Fibroblast of the conjunctiva (primary cell): ENCODE measurements around the gene RYR2.
"Not testable (repeated sequence)": the region's sequence is repeated elsewhere in the genome, so short reads cannot be mapped to it uniquely, and the experiment has no call there.

Experiments
- DNase-seq: peaks from one replicate; pipeline ENCODE4 v3.0.0-alpha.2; 2010; ENCODE audit warnings: low read depth

The RYR2 gene

GRCh38 chr1:237261198-237261597, 219.2 kb downstream of the RYR2 start:
- DNase-seq: no peak

GRCh38 chr1:237267743-237268142, 225.8 kb downstream of the RYR2 start:
- DNase-seq: no peak

- DNase-seq: no peak
These were observed 228.0 kb downstream of the RYR2 start for GRCh38 chr1:237269938-237270337.

- no peak for DNase-seq
These were observed 228.4 kb downstream of the RYR2 start for GRCh38 chr1:237270353-237270752.

- DNase-seq: not testable (repeated sequence)
These were observed 236.0 kb downstream of the RYR2 start for GRCh38 chr1:237277994-237278393.

- DNase-seq: no peak
These were observed 237.6 kb downstream of the RYR2 start for GRCh38 chr1:237279629-237280028.

GRCh38 chr1:237281481-237281880, 239.5 kb downstream of the RYR2 start:
- no peak for DNase-seq

- no peak for DNase-seq
These were observed 240.3 kb downstream of the RYR2 start for GRCh38 chr1:237282208-237282783.

- DNase-seq: no peak
These were observed 246.0 kb downstream of the RYR2 start for GRCh38 chr1:237287876-237288521.

GRCh38 chr1:237293804-237294203, 251.8 kb downstream of the RYR2 start:
- no peak for DNase-seq

- DNase-seq: no peak
These were observed 254.9 kb downstream of the RYR2 start for GRCh38 chr1:237296861-237297260.

- no peak for DNase-seq
These were observed 258.7 kb downstream of the RYR2 start for GRCh38 chr1:237300642-237301041.

GRCh38 chr1:237303929-237304328, 261.9 kb downstream of the RYR2 start:
- DNase-seq: no peak

GRCh38 chr1:237306726-237307125, 264.7 kb downstream of the RYR2 start:
- DNase-seq: no peak

GRCh38 chr1:237309595-237310118, 267.7 kb downstream of the RYR2 start:
- no peak for DNase-seq

- DNase-seq: no peak
These were observed 274.4 kb downstream of the RYR2 start for GRCh38 chr1:237316352-237316751.

- DNase-seq: no peak
These were observed 276.8 kb downstream of the RYR2 start for GRCh38 chr1:237318748-237319147.

GRCh38 chr1:237320890-237321289, 278.9 kb downstream of the RYR2 start:
- DNase-seq: no peak

GRCh38 chr1:237324226-237324625, 282.2 kb downstream of the RYR2 start:
- no peak for DNase-seq

- DNase-seq: no peak
These were observed 285.1 kb downstream of the RYR2 start for GRCh38 chr1:237327061-237327460.

- DNase-seq: no peak
These were observed 298.9 kb downstream of the RYR2 start for GRCh38 chr1:237340892-237341291.

- DNase-seq: no peak
These were observed 299.4 kb downstream of the RYR2 start for GRCh38 chr1:237341391-237341790.

GRCh38 chr1:237342730-237343129, 300.7 kb downstream of the RYR2 start:
- no peak for DNase-seq

GRCh38 chr1:237352747-237353146, 310.8 kb downstream of the RYR2 start:
- DNase-seq: no peak
